HepG2 (cell line): ENCODE measurements around the gene UBE2G2. TPM values are rescaled to one million over a fixed set of nuclear protein-coding genes. Genes with fewer than 3 reads are reported as not detected.

Source experiments
- AHDC1 ChIP-seq: sonication (generic); formaldehyde crosslinking; IDR thresholded peaks from 2 replicates; pipeline ENCODE4 v1.5.1; 2020; ENCODE audit warnings: mild to moderate bottlenecking, missing genetic modification reagents, borderline replicate concordance
- CREM ChIP-seq, 2 experiments: sonication (generic) in 1 of 2; formaldehyde crosslinking in 1 of 2; IDR thresholded peaks; 2 replicates each; pipeline versions ENCODE4 v1.4.0 to v1.6.1; 2016 to 2020; ENCODE audit warnings: antibody characterized with exemption in 1 of 2, mild to moderate bottlenecking in 1 of 2, missing genetic modification reagents in 1 of 2
- FOXA3 ChIP-seq: IDR thresholded peaks from 2 replicates; pipeline ENCODE4 v1.6.1; 2016; ENCODE audit warnings: missing genetic modification reagents, missing compliant biosample characterization
- HDAC1 ChIP-seq: sonication (generic); formaldehyde crosslinking; IDR thresholded peaks from 2 replicates; pipeline ENCODE4 v1.5.1; 2020; ENCODE audit warnings: mild to moderate bottlenecking, missing genetic modification reagents
- MLX ChIP-seq: IDR thresholded peaks from 2 replicates; pipeline ENCODE4 v1.6.1; 2016
- RXRB ChIP-seq: IDR thresholded peaks from 2 replicates; pipeline ENCODE4 v1.6.1; 2016; ENCODE audit warnings: borderline replicate concordance, missing genetic modification reagents, missing compliant biosample characterization
- ZNF280D ChIP-seq: sonication (generic); formaldehyde crosslinking; IDR thresholded peaks from 2 replicates; pipeline ENCODE4 v1.5.1; 2020; ENCODE audit warnings: mild to moderate bottlenecking, missing genetic modification reagents
- ZNF512 ChIP-seq: sonication (generic); formaldehyde crosslinking; IDR thresholded peaks from 2 replicates; pipeline ENCODE4 v1.4.0; 2020; ENCODE audit warnings: mild to moderate bottlenecking, missing genetic modification reagents
- ZNF564 ChIP-seq: sonication (generic); formaldehyde crosslinking; IDR thresholded peaks from 2 replicates; pipeline ENCODE4 v1.8.1; 2023; ENCODE audit warnings: mild to moderate bottlenecking, missing genetic modification reagents
- polyA plus RNA-seq, 8 experiments: library from polyadenylated mRNA; depleted of rRNA in 3 of 8; stranded (reverse) in 7 of 8; unstranded in 1 of 8; fragments of >200 nt; fragmentation: Illumina TruSeq in 4 of 8; extraction: Trizol in 4 of 8; gene quantifications; 2 replicates each; pipeline versions ENCODE4 v1.2.1 to v1.2.3, GENCODE V29; 2011 to 2016; ENCODE audit warnings: low read depth in 4 of 8, missing spikeins in 1 of 8, mixed read lengths in 1 of 8; ENCODE audit not compliant: insufficient read depth in 1 of 8
- total RNA-seq, 5 experiments: library from RNA; depleted of rRNA; stranded (reverse); fragments of >200 nt; fragmentation: Illumina TruSeq; extraction: Trizol; gene quantifications; 2 replicates each; pipeline ENCODE4 v1.2.3, GENCODE V29; 2016; ENCODE audit warnings: low read depth in 1 of 5

The UBE2G2 gene
- total and polyA plus RNA-seq, 2 of the 13 experiments (the other 11 are each of a cell fraction or from before 2014, with no cell fraction given), result 55.4 to 92.0 TPM

- TF ChIP-seq MLX (CRISPR knock-in tag), result no peak
- TF ChIP-seq AHDC1 (CRISPR knock-in tag), result 0 out of 2 replicates have a peak, but pooled peaks have one; percentile 19
- TF ChIP-seq ZNF564 (CRISPR knock-in tag), result no peak
- peak; percentile 30; the same call in 1 of the 2 replicates for TF ChIP-seq RXRB
- TF ChIP-seq CREM (IDR thresholded peaks at IDR 0.05), result 0 out of 2 replicates have a peak, but pooled peaks have one; percentile 13
- TF ChIP-seq CREM (CRISPR knock-in tag; IDR thresholded peaks at IDR 0.05), result no peak
- no peak for TF ChIP-seq FOXA3 (CRISPR knock-in tag)
- no peak for TF ChIP-seq ZNF512 (CRISPR knock-in tag)
- peak; percentile 35; the same call in 1 of the 2 replicates for TF ChIP-seq ZNF280D (CRISPR knock-in tag)
- TF ChIP-seq HDAC1 (CRISPR knock-in tag), result peak; percentile 63
Measured at GRCh38 chr21:44802396-44803153, 955 bp upstream of the UBE2G2 start (continued).
